Fibroblast of mammary gland (primary cell): Measurements from ENCODE around the gene AARS2.
A peak's percentile ranks its signal among the peaks of the same experiment; 100 is the strongest.

Experiments used
- DNase-seq: peaks from one replicate; pipeline ENCODE4 v3.0.0-alpha.2; 2010; ENCODE audit warnings: low read depth
- H3K4me3 ChIP-seq: 2 replicates; pipeline ENCODE4 v1.5.1; 2011; ENCODE audit warnings: low read depth, mild to moderate bottlenecking, low read length, moderate library complexity; ENCODE audit not compliant: control insufficient read depth
- CTCF ChIP-seq: conservative IDR thresholded peaks from 2 replicates; pipeline ENCODE4 v1.5.1; 2011; ENCODE audit warnings: low read depth, low read length, inconsistent platforms; ENCODE audit not compliant: control insufficient read depth, insufficient read depth

The AARS2 gene

GRCh38 chr6:44264154-44265006 lies 48.8 kb downstream of the AARS2 start:
- peak overlapping the region; percentile 71 for H3K4me3 ChIP-seq
- DNase-seq = no peak
- no peak for TF ChIP-seq CTCF

GRCh38 chr6:44263354-44264100 lies 49.6 kb downstream of the AARS2 start:
- peak overlapping the region; percentile 71 for H3K4me3 ChIP-seq
- no peak for DNase-seq
- TF ChIP-seq CTCF = no peak

- TF ChIP-seq CTCF = no peak
- no peak overlapping the region for H3K4me3 ChIP-seq
- DNase-seq = no peak
Observed at GRCh38 chr6:44262467-44263353, 50.4 kb downstream of the AARS2 start.

- no peak overlapping the region for H3K4me3 ChIP-seq
- no peak for DNase-seq
- TF ChIP-seq CTCF = no peak
Observed at GRCh38 chr6:44261581-44261980, 51.6 kb downstream of the AARS2 start.

DNA sequence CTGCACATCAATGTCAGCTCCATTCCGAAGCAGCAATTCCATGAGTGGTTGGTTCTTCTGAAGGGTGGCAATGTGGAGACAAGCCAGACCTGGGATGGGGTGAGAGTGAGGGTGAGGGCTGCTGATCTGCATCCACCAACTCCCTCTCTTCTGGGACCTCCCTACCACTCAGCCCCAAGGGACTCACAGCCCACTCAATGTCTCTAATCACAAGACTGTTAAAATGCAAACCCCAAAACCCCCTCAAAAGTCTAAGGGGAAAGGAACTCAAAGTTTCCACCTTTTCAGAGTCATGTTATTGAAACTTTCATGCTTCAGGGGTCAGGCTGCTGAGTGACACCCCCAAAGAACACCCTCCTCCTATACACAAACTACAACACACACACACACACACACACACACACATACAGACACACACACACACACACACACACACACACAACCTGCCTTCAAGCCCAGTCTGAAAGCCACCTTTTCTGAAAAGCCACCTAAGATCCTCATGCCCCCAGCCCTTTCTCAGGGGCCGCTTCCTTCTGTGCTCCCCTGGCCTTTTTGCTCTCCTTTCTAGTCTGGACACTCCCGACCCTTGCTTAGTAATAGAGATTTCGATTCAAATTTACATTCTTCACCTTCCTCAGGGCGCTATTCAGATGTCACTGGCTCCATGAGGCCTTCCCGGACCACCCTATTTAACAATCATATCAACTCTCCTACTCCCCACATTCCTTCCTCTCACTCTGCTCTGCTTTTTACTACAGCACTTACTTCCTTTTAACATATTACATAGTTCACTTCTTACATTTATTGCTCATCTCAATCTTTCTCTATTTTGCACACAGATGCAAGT lies 52.5 kb downstream of the AARS2 start:
- TF ChIP-seq CTCF = no peak
- H3K4me3 ChIP-seq = no peak overlapping the region
- DNase-seq = no peak
